ENCODE measurements around the gene STAB2.

Gene STAB2

DNA sequence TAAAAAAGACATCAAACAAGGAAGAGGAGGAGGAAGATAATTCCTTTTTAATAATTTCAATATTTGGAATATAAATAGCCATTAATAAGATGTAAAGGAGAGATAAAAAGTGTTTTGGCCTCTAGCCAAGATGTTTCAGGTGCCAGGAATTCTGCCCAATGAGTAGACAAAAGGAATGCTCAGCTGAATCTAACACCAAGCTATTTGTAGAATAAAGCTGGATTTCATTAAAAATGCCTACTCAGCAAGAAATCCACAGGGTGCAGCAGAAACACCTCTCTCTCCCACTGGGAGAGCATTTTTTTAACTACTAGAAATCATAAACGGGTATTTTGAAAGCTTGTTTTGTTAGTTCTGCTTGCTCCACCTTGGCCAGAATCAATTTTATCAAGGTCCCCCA lies 4.1 kb upstream of the STAB2 start:
- no peak for DNase-seq

DNA sequence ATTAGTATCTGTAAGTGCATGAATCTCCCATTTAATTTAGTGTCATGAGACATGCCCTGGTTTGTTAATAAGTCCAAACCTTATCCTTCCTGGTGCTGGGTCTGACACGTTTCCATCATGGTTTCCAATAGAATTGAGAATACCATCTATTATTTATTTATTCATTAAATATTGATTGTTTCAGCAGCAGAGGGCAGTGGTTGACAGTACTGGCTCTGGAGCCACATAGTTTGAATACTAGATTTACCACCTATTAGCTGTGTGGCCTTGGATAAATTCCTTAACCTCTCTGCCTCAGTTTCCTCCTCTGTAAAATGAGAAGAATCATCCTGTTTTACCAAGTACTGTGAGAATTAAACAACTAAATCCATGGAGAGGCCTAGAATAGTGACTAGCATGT lies 941 bp upstream of the STAB2 start:
- DNase-seq: no peak

DNA sequence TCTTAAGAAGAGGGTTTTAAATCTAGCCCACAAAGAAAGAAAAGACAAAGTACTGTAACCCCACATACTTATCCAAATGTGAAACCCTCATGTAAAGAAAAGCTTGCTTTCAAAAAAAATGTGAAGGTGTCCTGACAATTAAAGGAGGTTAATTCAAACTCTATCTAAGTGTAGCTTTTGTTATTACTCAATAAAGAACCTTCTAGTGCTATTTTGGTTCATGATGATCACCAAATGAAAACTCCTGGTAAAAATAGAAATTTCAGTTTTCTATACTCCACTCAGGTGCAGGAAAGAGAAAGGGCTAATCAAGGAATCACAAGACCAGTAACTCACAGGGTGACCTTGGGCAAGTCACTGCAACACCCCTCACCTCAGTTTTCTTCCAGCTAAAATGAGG lies 1.6 kb downstream of the STAB2 start:
- no peak for DNase-seq

DNA sequence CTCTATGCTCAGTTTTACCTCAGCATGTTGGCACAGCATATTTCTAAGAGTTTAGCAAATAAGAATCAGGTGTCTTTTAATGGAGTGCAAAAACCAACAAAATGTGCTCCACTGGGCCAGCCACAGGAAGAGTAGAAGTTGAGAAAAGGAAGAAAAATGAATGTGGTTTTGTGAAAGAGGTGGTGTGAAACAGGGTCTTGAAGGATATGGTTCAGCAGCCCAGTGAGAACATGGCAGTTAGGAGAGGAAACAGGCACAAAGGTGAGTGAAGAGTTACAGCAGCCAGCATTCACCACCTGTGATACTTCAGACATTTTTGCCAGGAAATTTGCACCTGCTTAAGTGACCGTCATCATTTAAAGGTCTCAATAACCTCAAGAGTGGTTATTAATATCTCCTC lies 2.4 kb downstream of the STAB2 start:
- DNase-seq: no peak

DNA sequence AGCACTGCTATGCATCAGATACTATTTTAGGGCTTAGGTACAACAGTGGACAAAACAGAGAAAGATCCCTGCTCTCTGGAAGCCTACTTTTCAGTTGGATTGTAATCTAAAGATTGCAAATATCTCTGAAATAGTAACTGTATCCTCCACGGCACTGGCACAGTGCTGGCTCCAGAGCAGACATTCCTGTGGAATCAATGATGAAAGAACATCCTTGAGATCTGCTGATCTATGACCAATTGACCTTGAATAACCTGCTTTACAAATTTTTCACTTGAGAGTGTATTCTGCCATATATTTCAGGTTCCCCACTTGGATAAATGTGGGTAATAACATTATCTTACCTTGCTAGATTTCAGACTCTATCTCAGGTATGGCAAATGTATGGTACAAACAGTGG lies 3.2 kb downstream of the STAB2 start:
- no peak for DNase-seq

DNA sequence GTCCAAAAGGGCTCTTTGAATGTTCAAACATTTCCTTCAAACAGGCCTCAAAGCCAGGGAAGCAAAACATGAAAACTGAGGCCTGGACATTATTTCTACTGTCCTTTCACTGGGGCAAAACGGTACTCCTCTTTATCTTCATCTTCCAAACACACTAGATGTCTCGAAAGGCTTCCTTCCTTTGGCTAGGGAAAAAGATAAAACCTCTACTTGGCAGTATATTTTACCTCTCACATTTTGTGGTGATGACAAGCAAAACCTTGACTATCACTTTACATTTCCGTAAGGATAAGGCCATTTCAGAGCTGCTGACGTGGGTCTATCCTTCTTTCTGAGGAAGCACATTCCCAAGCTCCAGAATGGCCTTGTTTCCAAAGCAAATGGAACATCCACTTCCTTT lies 9.9 kb downstream of the STAB2 start:
- no peak for DNase-seq

DNA sequence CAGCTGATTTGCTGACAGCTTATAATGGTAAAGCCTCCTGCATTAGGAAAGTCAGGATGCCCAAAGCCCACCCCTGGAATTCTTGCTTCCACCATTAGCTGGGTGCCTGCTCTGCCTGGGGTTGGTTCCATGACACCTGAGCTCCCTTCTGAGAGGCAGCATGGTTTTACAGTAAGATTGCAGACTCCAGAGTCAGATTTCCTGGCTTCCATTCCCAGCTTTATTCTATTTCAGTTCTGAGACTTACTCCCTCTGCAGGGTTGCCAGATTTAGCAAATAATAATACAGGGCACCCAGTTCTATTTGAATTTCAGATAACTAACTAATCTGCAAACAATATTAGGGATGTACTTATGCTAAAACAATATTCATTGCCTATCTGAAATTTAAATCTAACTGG lies 12.2 kb downstream of the STAB2 start:
- DNase-seq: no peak

DNA sequence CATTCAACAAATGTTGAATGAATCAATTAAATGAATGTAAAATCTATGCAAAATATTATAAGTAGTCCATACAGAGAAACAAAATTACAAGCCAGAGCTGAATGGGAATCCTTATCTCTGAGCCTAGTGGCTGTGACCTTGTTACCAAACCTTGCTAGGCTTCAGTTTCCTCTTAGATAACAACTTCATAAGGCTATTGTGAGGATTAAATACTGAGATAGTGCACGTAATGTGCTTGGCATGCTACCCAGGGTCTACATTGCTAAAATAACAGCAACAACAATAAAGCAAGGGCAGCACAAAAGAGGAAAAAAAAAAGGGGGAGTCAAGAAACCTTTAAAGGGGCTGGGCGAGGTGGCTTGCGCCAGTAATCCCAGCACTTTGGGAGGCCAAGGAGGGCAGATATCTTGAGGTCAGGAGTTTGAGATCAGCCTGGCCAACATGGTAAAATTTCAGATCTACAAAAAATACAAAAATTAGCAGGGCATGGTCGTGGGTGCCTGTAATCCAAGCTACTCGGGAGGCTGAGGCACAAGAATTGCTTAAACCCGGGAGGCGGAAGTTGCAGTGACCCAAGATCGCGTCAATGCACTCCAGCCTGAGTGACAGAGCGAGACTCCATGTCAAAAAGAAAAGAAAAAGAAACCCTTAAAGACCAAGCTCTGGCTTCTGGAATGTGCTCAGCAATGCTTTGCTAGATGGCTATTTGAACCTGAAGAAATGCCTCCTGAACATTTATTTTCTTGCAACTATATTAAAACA lies 14.1 kb downstream of the STAB2 start:
- no peak for DNase-seq

DNA sequence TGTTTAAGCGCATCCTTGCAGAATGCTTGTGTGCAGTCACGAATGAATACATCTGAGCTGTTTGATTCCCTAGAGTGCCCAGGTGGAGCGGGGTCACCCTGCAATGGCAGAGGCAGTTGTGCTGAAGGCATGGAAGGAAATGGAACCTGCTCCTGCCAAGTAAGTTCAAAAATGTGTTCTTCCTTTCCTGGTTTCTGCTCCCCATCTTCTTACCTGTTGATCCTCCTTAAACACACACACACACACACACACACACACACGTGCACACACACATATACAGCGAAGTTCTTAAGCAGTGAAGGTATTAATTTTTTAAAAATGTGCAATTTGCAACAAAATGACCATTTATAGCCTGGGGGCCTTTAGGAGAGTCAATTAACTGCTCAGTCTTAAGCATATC lies 33.3 kb downstream of the STAB2 start:
- DNase-seq: no peak

DNA sequence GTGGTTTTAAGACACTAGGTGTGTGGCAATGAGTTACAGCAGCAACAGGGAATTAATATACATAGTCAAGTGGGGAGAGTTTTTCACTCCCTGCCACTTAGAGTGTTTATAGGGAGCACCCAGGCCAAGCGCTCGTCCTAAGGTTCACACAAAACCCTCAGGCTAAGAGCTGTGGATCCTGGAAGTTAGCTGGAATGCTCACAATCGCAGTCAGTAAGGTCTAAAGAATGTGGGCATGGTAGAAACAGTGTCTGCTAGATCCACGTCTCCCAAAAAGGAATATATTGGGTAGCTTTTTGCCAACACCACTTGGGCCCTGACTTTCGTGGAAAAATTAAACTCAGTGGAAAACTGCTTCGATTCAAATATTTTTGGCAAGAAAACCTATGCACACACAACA lies 36.6 kb downstream of the STAB2 start:
- no peak for DNase-seq

DNA sequence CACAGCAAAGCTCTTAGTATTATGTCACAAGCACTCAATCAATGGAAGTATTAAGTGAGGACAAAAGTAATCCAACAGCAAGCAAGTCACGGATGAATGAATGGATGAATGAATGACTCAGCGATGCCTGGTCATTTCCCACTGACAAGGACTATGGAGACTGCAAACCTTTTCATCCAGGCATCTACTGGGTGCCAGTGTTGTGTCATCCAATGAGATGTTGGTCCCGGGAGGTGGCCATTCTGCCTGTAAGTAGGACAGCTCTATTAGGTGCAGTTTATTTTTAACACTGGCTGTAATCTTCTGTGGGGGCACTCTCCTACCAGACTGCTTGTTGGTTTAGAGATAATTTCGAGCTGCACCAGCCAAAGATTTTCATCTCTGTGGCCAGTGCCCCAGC lies 39.4 kb downstream of the STAB2 start:
- DNase-seq: peak; percentile 8

DNA sequence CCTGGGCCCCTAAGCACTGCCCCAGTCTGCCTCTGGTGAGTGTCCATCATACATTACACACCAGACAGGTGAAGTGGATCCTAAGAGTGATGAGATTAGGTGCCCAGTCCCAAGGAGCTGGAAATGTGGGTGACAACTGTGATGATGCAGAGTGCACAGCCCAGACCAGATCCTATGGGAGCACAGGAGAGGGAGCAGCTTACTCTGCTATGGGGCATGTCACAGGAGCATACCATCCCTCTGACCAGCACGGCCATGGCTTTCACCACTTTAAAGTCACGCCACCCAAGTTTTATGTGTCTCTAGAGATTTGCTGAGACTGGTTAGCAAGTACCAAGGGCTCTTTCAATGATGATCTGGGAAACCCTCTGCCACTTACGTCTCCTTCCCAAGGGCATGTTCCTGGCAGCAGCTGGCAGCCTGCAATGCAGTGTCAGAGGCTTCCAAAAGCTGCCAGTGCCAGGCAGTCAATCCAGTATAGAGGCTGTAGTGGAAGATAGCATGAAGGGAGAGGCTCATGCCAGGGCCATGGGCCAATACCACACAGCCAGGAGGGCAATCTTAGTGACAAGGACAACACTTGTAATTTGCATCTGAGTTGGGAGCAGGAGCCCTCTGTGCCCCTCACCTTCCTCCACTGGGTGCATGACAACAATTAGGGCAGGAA lies 40.2 kb downstream of the STAB2 start:
- DNase-seq: no peak

DNA sequence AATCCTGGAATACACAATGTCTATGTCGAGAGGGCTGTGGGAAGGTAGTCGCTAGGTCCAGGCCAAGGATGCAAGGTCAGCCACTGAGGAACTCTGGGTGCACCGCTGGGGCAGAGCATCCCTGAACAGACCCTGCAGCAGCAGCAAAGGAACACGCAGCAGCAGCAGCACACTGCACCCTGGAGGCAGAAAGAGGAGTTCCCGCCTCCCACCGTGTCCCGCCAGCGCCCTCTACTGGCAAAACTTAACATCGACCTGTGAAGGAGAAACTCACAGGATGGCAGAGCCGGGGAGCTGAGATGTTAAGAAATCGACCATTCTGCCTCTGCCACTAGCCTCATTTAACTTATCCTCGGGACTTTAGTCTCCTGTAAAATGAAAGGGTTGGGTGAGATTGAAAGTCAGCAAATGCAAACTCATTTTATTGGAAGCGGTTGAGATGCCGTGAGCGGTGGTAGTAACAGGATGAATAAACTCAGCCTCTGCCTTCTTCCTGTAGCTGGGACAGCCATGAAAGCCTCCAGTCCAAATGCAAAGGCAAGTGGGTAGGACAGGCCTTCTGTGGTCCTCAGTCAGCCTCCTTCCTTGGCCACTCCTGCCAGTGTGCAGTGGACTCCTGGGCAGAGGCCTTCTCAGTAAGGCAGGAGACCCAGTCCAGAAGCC lies 45.6 kb downstream of the STAB2 start:
- peak; percentile 64 for DNase-seq

DNA sequence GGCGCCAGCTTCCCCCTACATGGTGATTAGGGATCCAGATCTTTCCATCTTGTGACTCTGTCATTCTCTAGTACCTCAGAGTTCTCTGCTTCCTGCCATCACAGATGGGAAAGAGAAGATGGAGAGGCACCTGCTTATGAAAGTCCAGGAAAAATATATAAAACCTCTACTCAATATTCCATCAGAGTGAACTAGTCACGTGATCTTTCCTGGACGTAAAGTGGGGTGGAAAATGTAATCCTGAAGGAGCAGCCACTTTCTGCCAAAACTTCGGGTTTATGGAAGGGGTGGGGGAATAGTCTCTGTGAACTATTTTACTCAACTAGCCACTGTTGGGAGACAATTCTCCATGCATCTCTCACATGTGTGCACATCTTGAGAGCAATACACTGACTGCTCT lies 47.7 kb downstream of the STAB2 start:
- DNase-seq: no peak

DNA sequence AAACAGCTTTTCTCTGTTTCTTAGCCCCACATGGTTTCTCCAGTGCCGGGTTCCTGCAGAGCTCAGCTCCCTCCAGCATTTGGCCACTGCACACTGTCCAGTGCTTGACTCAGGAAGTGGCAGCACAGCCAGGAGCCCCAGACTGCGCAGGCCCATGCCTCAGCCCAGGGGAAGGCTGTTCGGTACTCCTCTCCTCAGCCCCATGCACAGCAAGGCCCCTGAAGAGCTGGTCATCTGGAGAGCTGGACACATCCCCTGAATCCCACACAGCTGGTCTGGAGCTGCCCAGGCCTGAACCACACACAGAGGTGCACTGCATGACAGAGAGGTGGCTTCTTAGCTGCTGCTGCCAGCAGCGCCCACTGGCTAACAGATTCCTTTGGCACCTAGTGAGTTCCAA lies 48.3 kb downstream of the STAB2 start:
- no peak for DNase-seq

DNA sequence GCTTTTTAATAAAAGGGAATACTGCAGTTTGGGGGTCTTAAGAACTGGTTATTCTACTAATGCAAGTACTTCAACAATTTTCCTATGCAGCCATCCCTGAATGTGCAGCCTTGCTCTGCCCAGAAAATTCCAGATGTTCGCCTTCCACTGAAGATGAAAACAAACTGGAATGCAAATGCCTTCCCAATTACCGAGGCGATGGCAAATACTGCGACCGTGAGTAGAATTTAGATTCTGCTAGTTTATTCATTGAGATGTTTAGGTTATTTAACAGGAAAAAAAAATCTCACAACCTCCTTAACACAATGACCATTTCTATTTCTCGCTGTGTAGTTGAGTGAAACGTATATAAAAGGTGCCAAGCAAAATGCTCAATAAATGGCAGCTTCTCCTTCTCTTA lies 49.9 kb downstream of the STAB2 start:
- no peak for DNase-seq

DNA sequence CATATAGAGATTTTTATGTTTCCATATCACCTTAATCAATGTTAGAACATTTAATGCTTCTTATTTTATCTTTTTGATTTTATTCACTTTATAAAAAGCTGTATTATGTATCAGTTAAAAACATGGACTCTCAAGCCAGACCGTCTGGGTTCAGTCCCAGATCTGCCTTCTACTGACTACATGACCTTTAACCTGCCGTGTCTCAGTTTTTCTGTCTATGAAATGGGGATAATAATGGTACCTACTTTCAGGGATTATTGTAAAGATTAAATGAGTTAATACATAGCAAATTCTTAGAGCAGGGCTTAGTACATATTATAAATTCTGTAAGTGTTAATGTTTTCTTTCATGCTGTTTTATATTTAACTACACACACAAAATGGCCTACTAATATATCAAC lies 50.4 kb downstream of the STAB2 start:
- no peak for DNase-seq

DNA sequence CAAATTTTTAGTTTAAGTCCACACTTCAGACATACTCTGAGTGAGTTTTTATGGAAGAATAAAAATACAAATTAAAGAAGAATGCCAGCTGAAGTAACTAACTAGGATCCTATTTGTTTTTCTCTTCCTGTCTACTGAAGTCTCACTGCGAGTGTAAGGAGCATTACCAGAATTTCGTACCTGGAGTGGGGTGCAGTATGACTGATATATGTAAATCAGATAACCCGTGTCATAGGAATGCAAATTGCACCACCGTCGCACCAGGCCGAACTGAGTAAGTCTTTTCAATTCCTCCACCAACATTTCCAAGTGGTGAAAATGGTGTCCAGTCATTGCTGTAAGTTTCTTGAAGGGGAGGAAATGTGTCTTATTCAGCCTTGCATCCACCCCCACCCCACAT lies 52.9 kb downstream of the STAB2 start:
- no peak for DNase-seq

DNA sequence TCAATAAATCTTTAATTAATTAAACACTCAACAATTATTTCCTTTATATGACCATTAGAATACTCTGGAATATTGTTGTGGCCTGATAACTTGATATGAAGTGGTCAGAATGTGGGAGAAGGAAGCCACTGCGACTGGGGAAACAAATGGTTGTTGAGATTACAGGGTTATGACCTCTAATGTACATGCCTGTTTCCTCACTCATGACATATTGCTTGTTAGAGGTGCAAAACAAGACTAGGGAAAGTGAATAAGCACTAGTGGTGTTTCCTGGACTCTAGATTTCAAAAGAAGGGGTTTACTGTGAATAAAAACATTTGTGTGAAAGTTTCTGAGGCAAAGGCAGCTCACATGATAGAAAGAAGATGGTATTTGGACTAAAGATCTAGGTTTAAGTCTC lies 53.3 kb downstream of the STAB2 start:
- DNase-seq: no peak

DNA sequence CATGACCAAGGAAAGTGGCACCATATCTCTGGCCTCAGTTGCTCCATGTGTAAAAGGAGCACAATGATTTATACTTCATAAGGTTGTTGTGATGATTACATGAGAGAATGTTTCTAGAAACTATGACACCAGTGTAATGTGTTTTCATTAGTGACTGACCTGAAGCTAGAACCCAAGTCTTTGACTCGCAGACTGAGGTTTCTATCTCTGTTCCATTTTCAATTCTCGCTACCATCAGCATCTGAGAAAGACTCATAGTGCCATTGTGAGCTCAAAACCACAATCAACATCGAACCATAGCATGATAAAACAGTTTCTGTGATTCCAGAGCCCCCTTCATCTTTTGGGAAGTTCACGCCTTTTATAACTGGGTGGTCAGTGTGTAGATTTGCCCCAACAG lies 53.8 kb downstream of the STAB2 start:
- no peak for DNase-seq

DNA sequence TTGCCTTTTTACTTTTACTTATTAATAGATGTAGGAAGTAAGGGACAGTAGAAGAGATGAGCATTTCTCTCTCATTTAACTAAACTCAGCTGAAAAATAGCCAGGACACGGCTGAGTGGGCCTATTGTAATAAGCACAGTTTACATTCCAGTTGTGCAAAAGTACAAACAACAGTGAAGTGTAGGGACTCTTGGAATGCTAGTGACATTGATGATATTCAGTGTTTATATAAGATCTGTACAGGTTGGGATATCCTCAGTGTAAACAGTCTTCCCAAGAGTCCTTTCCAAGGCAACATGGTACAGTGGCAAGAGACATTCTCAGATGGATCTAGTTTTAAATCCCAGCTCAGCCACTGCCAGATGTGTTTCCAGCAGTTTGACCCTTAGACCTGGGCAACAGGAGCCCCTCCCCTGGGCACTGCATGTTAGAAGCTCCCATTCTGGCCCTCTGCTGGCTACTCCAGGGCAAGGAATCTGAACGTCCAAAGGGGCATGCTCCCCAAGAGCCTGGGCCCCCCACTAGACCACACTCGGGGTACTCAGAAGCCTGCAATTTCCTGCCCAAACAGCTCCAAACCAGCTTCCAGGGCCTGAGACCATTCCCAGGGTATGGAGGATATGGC lies 55.3 kb downstream of the STAB2 start:
- DNase-seq: no peak

DNA sequence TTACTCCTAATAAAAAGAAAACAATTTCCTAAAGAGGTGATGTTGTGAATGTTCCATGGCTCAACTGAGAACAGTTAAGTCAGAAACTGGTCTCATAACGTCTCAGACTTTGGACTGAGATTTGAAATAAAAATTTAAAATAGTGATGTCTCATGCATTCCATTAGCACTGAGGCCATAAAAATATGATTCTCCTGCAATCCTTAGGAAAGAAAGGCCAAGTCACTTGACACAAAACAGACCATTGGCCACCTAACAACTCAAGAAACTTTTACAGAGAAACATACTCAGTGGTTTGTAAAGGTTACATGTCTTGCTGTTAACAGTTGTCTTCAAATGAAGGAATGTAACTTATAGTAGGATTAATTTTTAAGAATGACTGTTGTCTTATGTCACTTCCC lies 58.1 kb downstream of the STAB2 start:
- no peak for DNase-seq

DNA sequence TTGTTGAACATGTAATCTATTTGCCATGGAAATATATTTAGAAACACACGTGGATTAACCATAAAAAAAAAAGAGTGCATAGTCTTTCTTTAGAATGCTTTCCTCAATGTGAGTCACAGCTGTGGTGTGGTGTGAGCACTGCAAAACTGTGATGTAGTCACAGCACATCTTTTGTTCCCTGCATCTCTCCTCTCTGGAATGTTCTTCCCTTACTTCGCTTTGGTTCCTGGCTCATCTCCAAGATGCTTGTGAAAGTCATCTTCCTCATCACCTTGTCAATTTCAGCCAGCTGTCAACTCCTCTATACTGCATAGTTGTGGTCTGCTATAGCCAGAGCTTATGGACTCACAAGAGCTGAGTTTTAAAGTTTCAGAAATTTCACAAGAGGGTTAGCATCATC lies 60.2 kb downstream of the STAB2 start:
- no peak for DNase-seq

DNA sequence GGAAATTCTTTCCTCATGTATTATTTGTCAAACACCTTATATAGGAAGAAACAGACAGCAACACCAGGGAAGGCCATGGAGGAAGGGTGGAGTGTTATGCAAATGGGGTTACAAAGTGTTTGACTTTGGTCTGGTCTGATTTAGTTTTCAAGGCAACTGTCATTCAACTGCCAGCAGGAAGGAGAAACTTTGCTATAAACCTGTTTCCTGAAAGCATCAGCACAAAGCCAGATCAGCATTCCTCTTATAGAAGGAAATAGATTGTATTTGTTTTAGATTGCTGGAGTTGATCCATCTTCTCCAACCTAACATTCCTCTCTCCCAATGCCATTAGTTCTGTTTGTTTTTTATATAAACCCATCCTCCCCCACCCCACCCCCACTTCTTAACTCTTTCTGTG lies 65.7 kb downstream of the STAB2 start:
- no peak for DNase-seq
